GM19099 (cell line): ENCODE results near the gene PKDCC.

Experiments
- POLR2A ChIP-seq: IDR thresholded peaks from 3 replicates; pipeline ENCODE4 v1.6.1; 2011; ENCODE audit warnings: low read depth; ENCODE audit not compliant: insufficient read length; ENCODE audit errors: extremely low read depth

Gene PKDCC

GRCh38 chr2:42061839-42062238 is 14.0 kb downstream of the PKDCC start:
- no peak for TF ChIP-seq POLR2A

- TF ChIP-seq POLR2A = no peak
Measured at GRCh38 chr2:42063431-42064171, 15.8 kb downstream of the PKDCC start.

GRCh38 chr2:42064417-42064942 is 16.7 kb downstream of the PKDCC start:
- TF ChIP-seq POLR2A = no peak

GRCh38 chr2:42067521-42067920 is 19.7 kb downstream of the PKDCC start:
- no peak for TF ChIP-seq POLR2A

GRCh38 chr2:42068571-42069178 is 20.9 kb downstream of the PKDCC start:
- TF ChIP-seq POLR2A = no peak

- no peak for TF ChIP-seq POLR2A
Measured at GRCh38 chr2:42069568-42069967, 21.7 kb downstream of the PKDCC start.

- TF ChIP-seq POLR2A = no peak
Measured at GRCh38 chr2:42071791-42072190, 24.0 kb downstream of the PKDCC start.

- TF ChIP-seq POLR2A = no peak
Measured at GRCh38 chr2:42072349-42073118, 24.7 kb downstream of the PKDCC start.

- no peak for TF ChIP-seq POLR2A
Measured at GRCh38 chr2:42073739-42074503, 26.1 kb downstream of the PKDCC start.

GRCh38 chr2:42074661-42075060 is 26.8 kb downstream of the PKDCC start:
- no peak for TF ChIP-seq POLR2A

GRCh38 chr2:42076357-42077225 is 28.8 kb downstream of the PKDCC start:
- no peak for TF ChIP-seq POLR2A

GRCh38 chr2:42077343-42077742 is 29.5 kb downstream of the PKDCC start:
- no peak for TF ChIP-seq POLR2A

GRCh38 chr2:42079737-42080287 is 32.0 kb downstream of the PKDCC start:
- TF ChIP-seq POLR2A = no peak

GRCh38 chr2:42082016-42082415 is 34.2 kb downstream of the PKDCC start:
- no peak for TF ChIP-seq POLR2A
